H1 (cell line): Measurements from ENCODE around the gene OPRD1. TPM values are rescaled to one million over a fixed set of nuclear protein-coding genes. Genes with fewer than 3 reads are reported as not detected.

Experiments used
- CTCF ChIA-PET: fragments of 300-600 bp; sonication (Branson Sonifier 250); formaldehyde crosslinking; loops from one replicate; lab custom pipeline; 2021; ENCODE audit not compliant: partially characterized antibody; lab: Charles Lee
- POLR2A ChIA-PET: fragments of 300-600 bp; sonication (Branson Sonifier 250); formaldehyde crosslinking; loops from one replicate; lab custom pipeline; 2021; ENCODE audit warnings: inconsistent platforms; ENCODE audit not compliant: partially characterized antibody; lab: Charles Lee
- DNase-seq, 2 experiments: peaks; one replicate each; pipeline versions ENCODE4 v3.0.0 to v3.0.0-alpha.2; 2010 to 2022; ENCODE audit warnings: low spot score in 2 of 2, low read depth in 1 of 2, mixed read lengths in 1 of 2
- FAIRE-seq: peaks from 2 replicates; lab custom pipeline; 2011; peaks lifted over from hg19 to GRCh38; lab: Jason Lieb, UNC
- H2AFZ ChIP-seq: 2 replicates; pipeline ENCODE4 v1.8.1; 2012; ENCODE audit warnings: low read length, inconsistent platforms
- H2AK5ac ChIP-seq: 2 replicates; pipeline ENCODE4 v1.6.1; 2013; ENCODE audit warnings: low read depth, low read length
- H2BK120ac ChIP-seq: replicated peaks from 2 replicates; pipeline ENCODE3; 2013; ENCODE audit warnings: low read depth, low read length, inconsistent platforms
- H2BK12ac ChIP-seq: 2 replicates; pipeline ENCODE4 v1.6.1; 2013; ENCODE audit warnings: low read depth, low read length
- H2BK15ac ChIP-seq: 2 replicates; pipeline ENCODE4 v1.6.1; 2013; ENCODE audit warnings: low read length
- H2BK20ac ChIP-seq: 2 replicates; pipeline ENCODE4 v1.6.1; 2013; ENCODE audit warnings: low read length
- H2BK5ac ChIP-seq: 2 replicates; pipeline ENCODE4 v1.6.1; 2013; ENCODE audit warnings: low read depth, low read length
- H3K14ac ChIP-seq: 2 replicates; pipeline ENCODE4 v1.6.1; 2013; ENCODE audit warnings: inconsistent platforms; ENCODE audit not compliant: insufficient read length
- H3K18ac ChIP-seq: 2 replicates; pipeline ENCODE4 v1.6.1; 2013; ENCODE audit warnings: low read length; ENCODE audit errors: extremely low read depth
- H3K23ac ChIP-seq: 2 replicates; pipeline ENCODE4 v1.6.1; 2013; ENCODE audit warnings: inconsistent platforms; ENCODE audit not compliant: insufficient read length
- H3K23me2 ChIP-seq: 2 replicates; pipeline ENCODE4 v1.6.1; 2013; ENCODE audit warnings: low read depth, low read length
- H3K27ac ChIP-seq: 2 replicates; pipeline ENCODE4 v1.6.1; 2011; ENCODE audit warnings: low read depth, low read length, inconsistent platforms
- H3K27me3 ChIP-seq, 4 experiments: replicated peaks in 1 of 4; 1 replicate in 1 of 4; 2 replicates in 3 of 4; pipeline versions ENCODE4 v1.6.1 to v1.8.1; 2011 to 2013; ENCODE audit warnings: low read length in 3 of 4, mild to moderate bottlenecking in 3 of 4, inconsistent platforms in 2 of 4, mixed read lengths in 2 of 4, moderate library complexity in 1 of 4; ENCODE audit not compliant: control insufficient read depth in 3 of 4, insufficient read depth in 3 of 4; ENCODE audit errors: extremely low read depth in 1 of 4
- H3K36me3 ChIP-seq, 4 experiments: 2 replicates each; pipeline versions ENCODE4 v1.6.1 to v1.8.1; 2011 to 2013; ENCODE audit warnings: mild to moderate bottlenecking in 4 of 4, low read length in 3 of 4, moderate library complexity in 2 of 4, control low read depth in 1 of 4, inconsistent platforms in 1 of 4; ENCODE audit not compliant: insufficient read depth in 4 of 4, control insufficient read depth in 2 of 4
- H3K4ac ChIP-seq: replicated peaks from 2 replicates; pipeline ENCODE3; 2013; ENCODE audit warnings: low read length, low read depth, mixed read lengths, inconsistent platforms; ENCODE audit not compliant: insufficient read length
- H3K4me1 ChIP-seq, 4 experiments: replicated peaks in 1 of 4; 1 replicate in 1 of 4; 2 replicates in 3 of 4; pipeline versions ENCODE4 v1.6.1 to v1.8.1; 2011 to 2013; ENCODE audit warnings: low read length in 3 of 4, inconsistent platforms in 2 of 4, mixed read lengths in 1 of 4; ENCODE audit not compliant: insufficient read depth in 4 of 4, control insufficient read depth in 3 of 4
- H3K4me2 ChIP-seq, 2 experiments: 2 replicates each; pipeline versions ENCODE4 v1.6.1 to v1.8.1; 2011 to 2013; ENCODE audit warnings: low read depth in 2 of 2, low read length in 2 of 2, control low read depth in 1 of 2, inconsistent platforms in 1 of 2, mild to moderate bottlenecking in 1 of 2; ENCODE audit not compliant: insufficient read depth in 1 of 2
- H3K4me3 ChIP-seq, 4 experiments: fragments of 200-600, 300-600 bp in 1 of 4; sonication (generic), shearing (Covaris generic), sonication (Bioruptor Twin) in 1 of 4; 2 replicates each; pipeline versions ENCODE4 v1.5.1 to v1.8.1; 2011 to 2016; ENCODE audit warnings: low read length in 4 of 4, low read depth in 3 of 4, control low read depth in 2 of 4, inconsistent platforms in 2 of 4, mild to moderate bottlenecking in 2 of 4, mixed read lengths in 1 of 4, moderate library complexity in 1 of 4; ENCODE audit not compliant: insufficient read depth in 2 of 4; ENCODE audit errors: extremely low read depth in 1 of 4
- H3K56ac ChIP-seq: replicated peaks from 2 replicates; pipeline ENCODE3; 2013; ENCODE audit warnings: low read depth, mild to moderate bottlenecking, mixed read lengths, low read length, inconsistent platforms; ENCODE audit not compliant: insufficient read length
- H3K79me1 ChIP-seq: 2 replicates; pipeline ENCODE4 v1.6.1; 2013; ENCODE audit warnings: low read depth, low read length, control low read depth
- H3K79me2 ChIP-seq, 2 experiments: 2 replicates each; pipeline versions ENCODE4 v1.6.1 to v1.8.1; 2012 to 2013; ENCODE audit warnings: low read length in 2 of 2, mild to moderate bottlenecking in 2 of 2, inconsistent platforms in 1 of 2; ENCODE audit not compliant: insufficient read depth in 2 of 2, control insufficient read depth in 1 of 2
- H3K9ac ChIP-seq, 4 experiments: replicated peaks in 1 of 4; 1 replicate in 1 of 4; 2 replicates in 3 of 4; pipeline versions ENCODE4 v1.6.1 to v1.8.1; 2011 to 2013; ENCODE audit warnings: low read depth in 3 of 4, low read length in 3 of 4, control low read depth in 2 of 4, mild to moderate bottlenecking in 2 of 4, moderate library complexity in 2 of 4, inconsistent platforms in 1 of 4; ENCODE audit errors: extremely low read depth in 1 of 4
- H3K9me3 ChIP-seq, 2 experiments: 2 replicates each; pipeline versions ENCODE4 v1.6.1 to v1.8.1; 2012 to 2013; ENCODE audit warnings: mild to moderate bottlenecking in 2 of 2, moderate library complexity in 2 of 2, control low read depth in 1 of 2, inconsistent platforms in 1 of 2, low read depth in 1 of 2, low read length in 1 of 2, mixed read lengths in 1 of 2; ENCODE audit not compliant: insufficient read depth in 2 of 2
- H4K20me1 ChIP-seq, 2 experiments: replicated peaks in 1 of 2; 2 replicates each; pipeline versions ENCODE3 to v1.8.1; 2011 to 2013; ENCODE audit warnings: inconsistent platforms in 2 of 2, low read length in 2 of 2, mild to moderate bottlenecking in 1 of 2; ENCODE audit not compliant: insufficient read depth in 2 of 2, control insufficient read depth in 1 of 2
- H4K5ac ChIP-seq: 2 replicates; pipeline ENCODE4 v1.6.1; 2013; ENCODE audit warnings: low read length, low read depth, mixed read lengths, inconsistent platforms; ENCODE audit not compliant: insufficient read length
- H4K8ac ChIP-seq: 2 replicates; pipeline ENCODE4 v1.8.0; 2013; ENCODE audit warnings: mild to moderate bottlenecking, moderate library complexity, low read length, inconsistent platforms; ENCODE audit not compliant: insufficient read depth; ENCODE audit errors: extremely low read depth
- H4K91ac ChIP-seq: replicated peaks from 2 replicates; pipeline ENCODE3; 2013; ENCODE audit warnings: low read length, mixed read lengths, inconsistent platforms; ENCODE audit not compliant: insufficient read length
- BCL11A ChIP-seq, 2 experiments: IDR thresholded peaks; one replicate each; pipeline ENCODE4 v1.6.1; 2011; ENCODE audit warnings: low read depth in 2 of 2, low read length in 2 of 2, mild to moderate bottlenecking in 2 of 2
- CHD1 ChIP-seq: IDR thresholded peaks from 2 replicates; pipeline ENCODE4 v1.6.1; 2012; ENCODE audit warnings: low read depth, low read length, improper control_type of control experiment
- EZH2 ChIP-seq: fragments of 200-600 bp; sonication (generic); IDR thresholded peaks from 2 replicates; pipeline ENCODE4 v1.7.1; 2012; ENCODE audit warnings: low read depth, mild to moderate bottlenecking, moderate library complexity, low read length, inconsistent platforms; ENCODE audit not compliant: severe bottlenecking
- GABPA ChIP-seq: IDR thresholded peaks from 2 replicates; pipeline ENCODE4 v1.6.1; 2011; ENCODE audit warnings: mild to moderate bottlenecking, low read length, moderate library complexity, borderline replicate concordance; ENCODE audit not compliant: insufficient read depth
- JUND ChIP-seq: IDR thresholded peaks from 2 replicates; pipeline ENCODE4 v1.6.1; 2011; ENCODE audit warnings: mild to moderate bottlenecking, improper control_type of control experiment, low read length
- KDM4A ChIP-seq: IDR thresholded peaks from one replicate; pipeline ENCODE4 v1.7.1; 2012; ENCODE audit warnings: low read depth, mild to moderate bottlenecking, moderate library complexity, low read length, inconsistent platforms; ENCODE audit not compliant: severe bottlenecking
- RBBP5 ChIP-seq: IDR thresholded peaks from 2 replicates; pipeline ENCODE4 v1.7.1; 2012; ENCODE audit warnings: low read depth, mild to moderate bottlenecking, inconsistent platforms, low read length, moderate library complexity, borderline replicate concordance
- RNF2 ChIP-seq: fragments of 200-900, 300-1000 bp; sonication (generic); IDR thresholded peaks from 2 replicates; pipeline ENCODE4 v1.7.1; 2016; ENCODE audit warnings: borderline replicate concordance, low read depth, mild to moderate bottlenecking, antibody characterized with exemption, low read length; ENCODE audit not compliant: poor library complexity, severe bottlenecking; ENCODE audit errors: missing control alignments
- RXRA ChIP-seq: IDR thresholded peaks from 2 replicates; pipeline ENCODE4 v1.6.1; 2011; ENCODE audit warnings: low read depth, mild to moderate bottlenecking, low read length, moderate library complexity; ENCODE audit not compliant: insufficient read depth
- TCF12 ChIP-seq: IDR thresholded peaks from 2 replicates; pipeline ENCODE4 v1.6.1; 2011; ENCODE audit warnings: low read depth, mild to moderate bottlenecking, low read length
- TEAD4 ChIP-seq: IDR thresholded peaks from 2 replicates; pipeline ENCODE4 v1.6.1; 2012; ENCODE audit warnings: low read depth, low read length, inconsistent platforms, mixed read lengths
- ZNF274 ChIP-seq: IDR thresholded peaks from 2 replicates; pipeline ENCODE4 v1.7.0; 2012; ENCODE audit warnings: low read length, borderline replicate concordance; ENCODE audit errors: extremely low read depth
- WGBS, 2 experiments: shearing (Covaris generic) in 1 of 2; methylation state at CpG; one replicate each; pipeline versions ENCODE4 v1.1.6 to v1.1.7; 2013 to 2015; ENCODE audit warnings: low lambda C conversion rate in 2 of 2, mixed read lengths in 2 of 2, inconsistent platforms in 1 of 2, low coverage in 1 of 2, missing lambda C conversion rate in 1 of 2; ENCODE audit not compliant: insufficient replicate concordance in 2 of 2, insufficient coverage in 1 of 2, insufficient read length in 1 of 2; ENCODE audit errors: extremely low coverage in 1 of 2, missing lambda C conversion rate in 1 of 2; 5-methylcytosine and 5-hydroxymethylcytosine counted together
- polyA plus RNA-seq, 7 experiments: library from polyadenylated mRNA; depleted of rRNA in 3 of 7; stranded (reverse) in 5 of 7; unstranded in 2 of 7; fragments of >200 nt in 5 of 7; fragments of 200-250 nt in 2 of 7; gene quantifications; 1 replicate in 5 of 7; 2 replicates in 1 of 7; 4 replicates in 1 of 7; pipeline versions ENCODE4 v1.2.1 to v1.2.3, GENCODE V29; 2011 to 2013; ENCODE audit warnings: missing spikeins in 2 of 7, mixed read lengths in 2 of 7
- total RNA-seq: library from RNA; stranded (reverse); fragmentation: NEBNext Ultra II Directional; extraction: Animal tissue kit (Norgen Biotek cat#: 25700); gene quantifications from 2 replicates; pipeline ENCODE4 v1.2.1, GENCODE V29; 2021

Gene OPRD1
- total and polyA plus RNA-seq, 2 of the 8 experiments (the other 6 are each of a cell fraction or from before 2014, with no cell fraction given), result 2.6 to 3.7 TPM

DNA sequence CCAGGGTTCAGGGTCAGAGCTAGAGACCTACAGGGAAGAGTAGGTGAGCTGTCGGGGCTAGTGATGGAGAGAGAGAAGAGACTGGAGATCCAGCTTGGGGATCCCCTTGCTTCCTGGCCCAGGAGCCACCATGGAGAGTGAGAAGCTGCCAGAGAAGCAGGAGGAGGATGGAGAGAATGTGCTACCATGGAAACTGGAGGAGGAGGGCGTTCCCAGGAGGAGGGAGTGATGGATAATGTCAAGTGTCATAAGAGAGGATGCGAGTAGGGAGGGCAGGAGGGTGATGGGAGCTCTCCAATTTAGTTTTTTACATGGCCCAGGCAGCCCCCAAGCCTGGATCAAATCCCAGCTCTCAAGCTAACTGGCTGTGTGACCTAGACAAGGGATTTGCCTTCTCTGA is 55.9 kb downstream of the OPRD1 start:
- H3K23me2 ChIP-seq, result no peaks in the 10 kb centered on the region
- DNase-seq, result no peak
- no peaks in the 10 kb centered on the region for H3K36me3 ChIP-seq
- POLR2A ChIA-PET, result interaction anchor here (0.6 to 1.3 kb wide), 3 partner anchors 10 to 95 kb away, joined by 3 read pairs; no protein-coding TSS in a partner anchor
- no peak overlapping the region for H3K18ac ChIP-seq
- TF ChIP-seq BCL11A (IDR thresholded peaks at IDR 0.05; ENCODE audit: low read depth in 2 of 2, low read length in 2 of 2) (no peak), CHD1 (no peak), RBBP5 (no peak), JUND (no peak), ZNF274 (no peak), GABPA (no peak), TCF12 (no peak), TEAD4 (no peak), KDM4A (no peak), EZH2 (no peak), RXRA (no peak), RNF2 (no peak)
- TF ChIP-seq, all 59 proteins: peak for 0
- Histone ChIP-seq H4K5ac (no peak overlapping the region), H3K14ac (no peak overlapping the region), H2AK5ac (no peak overlapping the region), H3K27me3 (no peaks in the 10 kb centered on the region), H3K4me2 (no peak overlapping the region), H3K27ac (no peak overlapping the region), H2AFZ (no peak overlapping the region), H3K56ac (no peak overlapping the region), H2BK20ac (no peak overlapping the region), H3K79me1 (no peaks in the 10 kb centered on the region), H4K8ac (no peak overlapping the region), H4K20me1 (no peaks in the 10 kb centered on the region), H3K4ac (no peak overlapping the region), H2BK15ac (no peak overlapping the region), H3K9me3 (no peaks in the 10 kb centered on the region), H3K4me1 (peaks cover 0 to 5% (median 0%) of the 10 kb centered on the region in 4 experiments; a peak in 2 of 7 replicates), H4K91ac (no peak overlapping the region), H3K9ac (no peak overlapping the region), H3K79me2 (no peaks in the 10 kb centered on the region), H3K4me3 (no peak overlapping the region), H2BK120ac (no peak overlapping the region), H2BK5ac (no peak overlapping the region), H2BK12ac (no peak overlapping the region), H3K23ac (no peak overlapping the region)
- 84% methylated on average over 3 of the region's 3 CpGs; no CpG with 5 or more reads in 1 of the 2 experiments for WGBS, 2 experiments
- CTCF ChIA-PET, result interaction anchor here (0.6 to 4.8 kb wide), 11 partner anchors 8 to 1290 kb away, joined by 4 to 45 read pairs (median 6); no protein-coding TSS in a partner anchor
- FAIRE-seq, result no peak
